ENCODE data around the gene MPHOSPH9.
"Not testable (repeated sequence)": the region's sequence is repeated elsewhere in the genome, so short reads cannot be mapped to it uniquely, and the experiment has no call there.

The MPHOSPH9 gene

GRCh38 chr12:123229051-123229450 is 3.9 kb downstream of the MPHOSPH9 start:
- in situ Hi-C loops (cut with HindIII; ENCODE audit: low sequenced_read_pairs) = loop anchor here (10.0 to 25.0 kb wide), 2 partner anchors 64 to 392 kb away; partner anchors contain the start of gene HIP1R

- in situ Hi-C loops (cut with HindIII; ENCODE audit: low sequenced_read_pairs) = loop anchor here (10.0 to 25.0 kb wide), 2 partner anchors 63 to 390 kb away; partner anchors contain the start of gene HIP1R
Observed at GRCh38 chr12:123227581-123228258, 5.2 kb downstream of the MPHOSPH9 start.

DNA sequence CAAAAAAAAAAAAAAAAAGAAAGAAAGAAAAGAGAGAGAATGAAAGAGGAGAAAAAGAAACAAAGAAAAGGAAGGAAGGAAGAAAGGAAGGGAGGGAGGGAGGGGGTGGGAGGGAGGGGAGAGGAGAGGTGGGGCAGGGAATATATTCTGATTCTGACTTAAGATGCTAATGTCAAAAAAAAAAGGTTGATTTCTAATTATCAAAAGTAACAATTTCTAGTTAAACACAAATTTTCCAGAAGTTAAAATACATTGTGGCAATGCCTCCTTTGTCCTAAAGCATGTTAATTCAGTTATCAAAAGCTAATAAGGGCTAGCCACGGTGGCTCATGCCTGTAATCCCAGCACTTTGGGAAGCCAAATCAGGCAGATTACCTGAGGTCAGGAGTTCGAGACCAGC is 7.5 kb downstream of the MPHOSPH9 start:
- in situ Hi-C loops (cut with HindIII; ENCODE audit: low sequenced_read_pairs) = loop anchor here (10.0 to 25.0 kb wide), 2 partner anchors 61 to 388 kb away; partner anchors contain the start of gene HIP1R

DNA sequence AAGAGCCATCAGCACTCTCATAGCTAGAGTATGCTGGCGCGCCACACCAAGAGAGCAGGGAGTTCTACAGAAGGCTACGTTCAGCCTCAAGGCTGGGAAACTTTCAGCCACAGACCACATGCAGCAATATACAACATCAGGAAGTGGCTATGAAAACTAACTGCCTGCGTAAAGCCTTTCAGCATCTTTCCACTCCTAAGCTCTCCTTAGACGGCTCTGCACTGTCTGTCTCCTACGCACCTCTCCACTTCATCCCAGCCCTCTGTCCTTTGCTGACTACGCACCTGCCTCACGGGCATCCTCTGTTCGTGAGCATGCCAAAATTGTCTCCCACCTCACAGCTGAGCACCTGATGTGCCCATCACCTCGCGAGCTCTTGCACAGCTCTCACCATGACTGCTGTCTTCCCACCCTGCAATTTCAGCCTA is 9.7 kb downstream of the MPHOSPH9 start:
- in situ Hi-C loops (cut with HindIII; ENCODE audit: low sequenced_read_pairs) = loop anchor here (10.0 kb wide), 1 partner anchor 58 kb away; no protein-coding TSS in a partner anchor

DNA sequence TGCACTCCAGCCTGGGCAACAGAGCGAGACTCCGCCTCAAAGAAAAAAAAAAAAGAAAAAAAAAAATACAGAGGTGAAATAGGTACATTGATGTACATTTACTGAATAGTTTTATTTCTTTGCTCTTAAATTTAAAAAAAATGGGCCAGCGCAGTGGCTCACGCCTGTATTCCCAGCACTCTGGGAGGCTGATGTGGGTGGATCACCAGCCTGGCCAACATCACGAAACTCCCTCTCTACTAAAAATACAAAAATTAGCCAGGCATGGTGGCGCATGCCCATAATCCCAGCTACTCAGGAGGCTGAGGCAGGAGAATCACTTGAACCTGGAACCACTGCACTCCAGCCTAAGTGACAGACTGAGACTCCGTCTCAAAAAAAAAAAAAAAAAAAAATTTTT is 25.1 kb downstream of the MPHOSPH9 start:
- in situ Hi-C loops (cut with HindIII; ENCODE audit: low sequenced_read_pairs) = not testable (repeated sequence)

- in situ Hi-C loops (cut with HindIII; ENCODE audit: low sequenced_read_pairs) = not testable (repeated sequence)
Observed at GRCh38 chr12:123206794-123207193, 26.1 kb downstream of the MPHOSPH9 start.

DNA sequence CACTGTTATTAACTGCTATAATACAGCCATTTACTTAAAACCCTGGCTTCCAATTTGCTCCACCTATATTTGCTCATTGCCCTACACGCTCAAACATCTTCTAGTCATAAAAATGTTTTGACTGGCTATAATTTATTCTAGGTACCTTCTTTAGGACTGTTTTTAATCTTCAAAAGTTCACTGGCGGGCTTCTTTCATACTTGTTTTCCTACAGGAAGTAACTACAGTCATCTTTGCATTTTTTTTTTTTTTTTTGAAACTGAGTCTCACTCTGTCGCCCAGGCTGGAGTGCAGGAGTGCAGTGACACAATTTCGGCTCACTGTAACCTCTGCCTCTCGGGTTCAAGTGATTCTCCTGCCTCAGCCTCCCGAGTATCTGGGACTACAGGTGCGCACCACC is 32.5 kb downstream of the MPHOSPH9 start:
- in situ Hi-C loops (cut with HindIII; ENCODE audit: low sequenced_read_pairs) = no loop called here

DNA sequence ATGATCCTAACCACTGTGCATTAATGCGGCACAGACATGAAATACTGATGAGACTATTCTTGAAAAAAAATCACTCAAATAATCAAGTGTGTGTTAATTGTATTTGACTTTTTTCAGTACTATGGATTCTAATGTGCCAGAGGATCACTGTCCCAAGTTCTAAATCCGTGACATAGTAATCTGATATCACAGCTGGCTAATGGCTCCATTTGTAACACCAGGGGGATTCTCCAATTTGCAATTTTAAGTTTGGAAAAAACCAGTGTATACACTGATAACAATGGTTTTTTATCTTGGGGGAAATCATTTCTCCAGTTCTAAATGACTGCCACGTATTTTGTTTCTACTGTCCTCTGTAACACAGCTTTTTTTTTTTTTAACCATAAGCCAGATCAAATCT is 33.0 kb downstream of the MPHOSPH9 start:
- in situ Hi-C loops (cut with HindIII; ENCODE audit: low sequenced_read_pairs) = no loop called here

GRCh38 chr12:123187637-123188036 is 45.3 kb downstream of the MPHOSPH9 start:
- in situ Hi-C loops (cut with HindIII; ENCODE audit: low sequenced_read_pairs) = no loop called here

- in situ Hi-C loops (cut with HindIII; ENCODE audit: low sequenced_read_pairs) = no loop called here
Observed at GRCh38 chr12:123180171-123180570, 52.8 kb downstream of the MPHOSPH9 start.

DNA sequence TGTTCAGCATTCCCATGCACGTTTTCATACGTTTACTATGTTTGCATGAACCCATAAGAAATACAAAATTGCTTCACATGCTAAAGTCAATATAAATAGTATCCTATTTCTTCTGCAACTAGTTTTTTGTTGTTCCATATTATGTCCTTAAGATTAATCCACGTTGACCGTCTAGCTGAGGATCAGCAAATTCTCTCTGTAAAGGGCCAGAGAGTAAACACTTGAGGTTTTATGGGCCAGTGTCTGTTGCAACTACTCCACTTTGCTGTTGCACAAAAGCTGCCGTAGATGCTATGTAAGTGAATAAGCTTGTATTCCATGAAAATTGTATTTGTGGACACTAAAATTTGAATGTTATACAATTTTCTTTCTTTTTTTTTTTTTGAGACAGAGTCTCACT is 61.0 kb downstream of the MPHOSPH9 start:
- in situ Hi-C loops (cut with HindIII; ENCODE audit: low sequenced_read_pairs) = no loop called here

GRCh38 chr12:123167329-123167728 is 65.6 kb downstream of the MPHOSPH9 start:
- in situ Hi-C loops (cut with HindIII; ENCODE audit: low sequenced_read_pairs) = loop anchor here (5.0 to 10.0 kb wide), 2 partner anchors 50 to 57 kb away; no protein-coding TSS in a partner anchor

DNA sequence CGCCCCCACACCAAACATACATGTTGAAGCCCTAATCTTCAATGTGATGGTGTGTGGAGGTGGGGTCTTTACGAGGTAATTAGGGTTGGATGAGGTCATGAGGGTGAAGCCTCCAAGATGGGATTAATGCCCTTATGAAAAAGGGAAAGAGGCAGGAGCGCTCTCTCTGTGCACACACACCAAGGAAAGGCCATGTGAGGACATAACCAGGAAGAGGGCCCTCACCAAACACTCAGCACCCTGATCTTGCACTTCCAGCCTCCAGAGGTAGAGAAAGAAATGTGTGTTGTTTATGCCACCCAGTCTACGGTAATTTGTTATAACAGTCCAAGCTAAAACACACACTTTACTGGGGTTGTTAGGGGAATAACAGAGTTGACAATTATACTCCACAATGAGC is 67.4 kb downstream of the MPHOSPH9 start:
- in situ Hi-C loops (cut with HindIII; ENCODE audit: low sequenced_read_pairs) = loop anchor here (5.0 to 10.0 kb wide), 2 partner anchors 48 to 59 kb away; no protein-coding TSS in a partner anchor

- in situ Hi-C loops (cut with HindIII; ENCODE audit: low sequenced_read_pairs) = loop anchor here (5.0 to 10.0 kb wide), 2 partner anchors 47 to 60 kb away; no protein-coding TSS in a partner anchor
Observed at GRCh38 chr12:123164710-123165261, 68.2 kb downstream of the MPHOSPH9 start.

GRCh38 chr12:123164222-123164621 is 68.7 kb downstream of the MPHOSPH9 start:
- in situ Hi-C loops (cut with HindIII; ENCODE audit: low sequenced_read_pairs) = loop anchor here (10.0 kb wide), 1 partner anchor 61 kb away; no protein-coding TSS in a partner anchor

- in situ Hi-C loops (cut with HindIII; ENCODE audit: low sequenced_read_pairs) = loop anchor here (10.0 kb wide), 1 partner anchor 62 kb away; no protein-coding TSS in a partner anchor
Observed at GRCh38 chr12:123163227-123163626, 69.7 kb downstream of the MPHOSPH9 start.

- in situ Hi-C loops (cut with HindIII; ENCODE audit: low sequenced_read_pairs) = loop anchor here (10.0 kb wide), 1 partner anchor 64 kb away; no protein-coding TSS in a partner anchor
Observed at GRCh38 chr12:123160801-123161487, 72.0 kb downstream of the MPHOSPH9 start.

GRCh38 chr12:123153906-123154305 is 79.0 kb downstream of the MPHOSPH9 start:
- in situ Hi-C loops (cut with HindIII; ENCODE audit: low sequenced_read_pairs) = no loop called here

DNA sequence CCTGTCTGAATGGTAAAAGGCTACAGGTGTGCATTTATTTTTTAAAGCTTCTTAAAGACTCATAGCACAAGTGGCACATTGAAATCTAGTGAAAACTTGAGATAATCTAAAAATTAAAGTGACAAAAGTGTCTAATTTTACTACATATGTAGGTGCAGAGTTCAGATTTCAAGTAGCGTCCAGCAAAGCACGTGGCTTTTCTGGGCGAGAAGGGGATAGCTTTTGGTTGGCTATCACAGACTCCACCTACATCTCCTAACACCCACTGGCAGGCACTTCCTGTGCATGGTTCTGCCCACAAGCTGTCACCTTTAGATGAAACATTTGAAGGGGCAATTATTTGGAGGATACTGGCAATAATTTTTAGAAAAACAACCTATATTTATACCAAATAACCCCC is 80.1 kb downstream of the MPHOSPH9 start:
- in situ Hi-C loops (cut with HindIII; ENCODE audit: low sequenced_read_pairs) = no loop called here

DNA sequence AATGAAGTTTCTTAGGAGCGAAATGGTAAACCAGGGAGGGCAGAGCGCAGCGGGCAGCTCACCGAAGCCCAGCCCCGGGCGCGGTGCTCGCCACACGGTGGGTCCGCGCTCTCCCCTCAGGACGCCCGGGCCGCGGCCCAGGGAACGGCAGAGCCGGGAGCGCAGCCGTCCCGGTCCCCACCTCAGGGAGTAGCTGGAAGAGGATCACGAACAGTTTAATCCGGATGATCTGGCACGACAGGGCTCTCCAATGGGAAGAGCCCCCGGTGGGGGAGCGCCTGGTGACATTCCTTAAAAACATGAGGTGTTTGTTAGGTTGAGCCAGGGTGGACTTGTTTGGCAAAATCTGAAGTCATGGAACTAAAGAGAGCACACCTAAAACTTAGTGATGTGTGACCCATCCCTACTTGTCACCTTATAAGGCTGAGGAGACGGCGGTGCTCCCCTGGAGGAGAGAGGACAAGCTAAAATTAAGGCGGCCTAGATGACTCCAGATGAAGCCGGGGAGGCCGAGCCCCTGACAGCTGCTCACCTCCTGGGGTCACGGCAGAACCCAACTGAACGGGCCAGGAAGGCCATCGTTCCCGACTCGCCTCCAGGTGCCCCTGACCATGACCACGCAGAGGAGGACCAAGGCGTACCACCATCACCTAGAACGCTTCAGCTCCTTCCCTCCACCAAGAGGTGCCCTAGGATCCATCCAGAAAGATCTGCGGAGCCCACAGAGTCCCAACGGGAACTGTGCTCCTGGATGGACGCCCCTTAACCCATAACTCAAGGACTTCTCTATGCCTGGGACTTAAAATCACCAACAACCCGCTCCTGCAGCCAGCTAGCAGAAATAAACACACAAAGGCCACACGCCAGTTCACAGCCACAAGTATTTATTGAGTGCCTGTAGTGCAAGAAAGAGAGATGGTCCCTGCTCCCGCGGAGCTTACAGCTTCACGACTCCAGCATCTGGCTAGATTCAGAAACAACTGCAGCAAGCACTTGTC is 81.2 kb downstream of the MPHOSPH9 start:
- in situ Hi-C loops (cut with HindIII; ENCODE audit: low sequenced_read_pairs) = no loop called here
